ENCODE results near the gene TMEM40.

Gene TMEM40, protein sequence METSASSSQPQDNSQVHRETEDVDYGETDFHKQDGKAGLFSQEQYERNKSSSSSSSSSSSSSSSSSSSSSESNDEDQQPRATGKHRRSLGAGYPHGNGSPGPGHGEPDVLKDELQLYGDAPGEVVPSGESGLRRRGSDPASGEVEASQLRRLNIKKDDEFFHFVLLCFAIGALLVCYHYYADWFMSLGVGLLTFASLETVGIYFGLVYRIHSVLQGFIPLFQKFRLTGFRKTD

DNA sequence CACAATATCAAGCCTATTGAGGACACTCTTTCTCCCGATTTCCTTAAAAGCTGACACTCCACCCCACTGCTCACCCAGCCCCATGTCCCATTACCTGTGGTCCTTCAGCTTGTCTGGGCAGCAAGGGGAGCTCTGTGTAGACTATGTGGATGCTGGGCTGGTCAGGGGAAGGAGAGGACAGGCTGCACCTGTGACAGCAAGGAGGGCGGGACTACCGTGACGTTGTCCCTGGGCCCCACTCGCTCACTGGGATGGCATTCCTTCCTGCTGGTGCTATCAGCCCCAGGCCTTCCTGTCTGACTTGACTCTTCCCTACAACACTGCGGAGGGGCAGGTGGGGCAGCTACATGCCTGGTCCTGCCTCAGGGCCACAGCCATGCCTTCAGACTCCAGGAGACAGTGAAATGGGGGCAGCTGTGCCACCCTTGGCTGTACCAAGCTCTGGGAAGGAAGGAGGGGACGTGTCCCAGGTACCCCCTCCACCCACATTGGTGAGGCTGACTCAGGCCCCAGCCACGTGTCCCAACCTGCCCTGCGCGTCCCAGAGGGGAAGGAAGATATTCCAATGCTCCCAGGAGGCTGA, at the start of gene TMEM40:
TMEM40 (minus strand) TSS at position 163 of the 583 bp plus-strand sequence. CDS start 9,427 bp downstream, outside the sequence.
- Mint-ChIP-seq H3K27ac (no peak within 1 kb of the TSS), H3K27me3 (peaks cover 4% of the 10 kb centered on the region), H3K4me3 (no peak within 1 kb of the TSS), H3K9me3 (no peaks in the 10 kb centered on the region), H3K36me3 (ENCODE audit: low read depth) (no peaks in the 10 kb centered on the region), H3K4me1 (ENCODE audit: low read depth) (peaks cover 11% of the 10 kb centered on the region)
- no peak for DNase-seq

- Mint-ChIP-seq H3K4me1 (ENCODE audit: low read depth) (peaks cover 9% of the 10 kb centered on the region), H3K27ac (no peak overlapping the region), H3K9me3 (no peaks in the 10 kb centered on the region), H3K36me3 (ENCODE audit: low read depth) (no peaks in the 10 kb centered on the region), H3K27me3 (no peaks in the 10 kb centered on the region), H3K4me3 (no peak overlapping the region)
- no peak for DNase-seq
Measured at GRCh38 chr3:12808587-12808986, 49.5 kb upstream of the TMEM40 start.

GRCh38 chr3:12807601-12808359, 48.7 kb upstream of the TMEM40 start:
- Mint-ChIP-seq H3K27me3 (no peaks in the 10 kb centered on the region), H3K36me3 (ENCODE audit: low read depth) (no peaks in the 10 kb centered on the region), H3K27ac (no peak overlapping the region), H3K4me1 (ENCODE audit: low read depth) (peaks cover 9% of the 10 kb centered on the region), H3K4me3 (no peak overlapping the region), H3K9me3 (no peaks in the 10 kb centered on the region)
- DNase-seq: no peak

- no peaks in the 10 kb centered on the region for H3K27me3 Mint-ChIP-seq
- H3K27ac Mint-ChIP-seq: no peak overlapping the region
- no peak for DNase-seq
- H3K4me3 Mint-ChIP-seq: no peak overlapping the region
- H3K9me3 Mint-ChIP-seq: no peaks in the 10 kb centered on the region
- no peaks in the 10 kb centered on the region for H3K36me3 Mint-ChIP-seq (ENCODE audit: low read depth)
- peaks cover 9% of the 10 kb centered on the region for H3K4me1 Mint-ChIP-seq (ENCODE audit: low read depth)
Measured at GRCh38 chr3:12807066-12807465, 48.0 kb upstream of the TMEM40 start.

DNA sequence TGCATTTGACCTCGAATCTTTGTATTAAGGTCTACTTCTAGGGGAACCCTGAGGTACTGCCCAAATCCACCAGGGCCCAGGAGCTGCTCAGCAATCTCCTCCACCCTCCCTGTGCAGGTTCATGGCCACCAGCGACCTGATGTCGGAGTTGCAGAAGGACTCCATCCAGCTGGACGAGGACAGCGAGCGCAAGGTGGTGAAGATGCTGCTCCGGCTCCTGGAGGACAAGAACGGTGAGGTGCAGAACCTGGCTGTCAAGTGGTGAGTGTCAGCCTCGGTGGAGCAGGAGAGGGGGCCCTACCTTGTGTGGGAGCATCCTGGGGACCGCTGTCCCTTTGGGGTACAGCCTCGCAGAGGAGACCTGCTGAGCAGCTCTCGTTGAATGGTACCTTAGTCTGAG, 44.3 kb upstream of the TMEM40 start:
- Mint-ChIP-seq H3K27ac (no peak overlapping the region), H3K36me3 (ENCODE audit: low read depth) (no peaks in the 10 kb centered on the region), H3K4me1 (ENCODE audit: low read depth) (no peaks in the 10 kb centered on the region), H3K4me3 (no peak overlapping the region), H3K9me3 (no peaks in the 10 kb centered on the region), H3K27me3 (no peaks in the 10 kb centered on the region)
- DNase-seq: no peak

GRCh38 chr3:12799525-12800440, 40.7 kb upstream of the TMEM40 start:
- DNase-seq: no peak
- Mint-ChIP-seq H3K9me3 (no peaks in the 10 kb centered on the region), H3K27ac (no peak overlapping the region), H3K4me1 (ENCODE audit: low read depth) (peaks cover 11% of the 10 kb centered on the region), H3K27me3 (peaks cover 6% of the 10 kb centered on the region), H3K4me3 (no peak overlapping the region), H3K36me3 (ENCODE audit: low read depth) (no peaks in the 10 kb centered on the region)

DNA sequence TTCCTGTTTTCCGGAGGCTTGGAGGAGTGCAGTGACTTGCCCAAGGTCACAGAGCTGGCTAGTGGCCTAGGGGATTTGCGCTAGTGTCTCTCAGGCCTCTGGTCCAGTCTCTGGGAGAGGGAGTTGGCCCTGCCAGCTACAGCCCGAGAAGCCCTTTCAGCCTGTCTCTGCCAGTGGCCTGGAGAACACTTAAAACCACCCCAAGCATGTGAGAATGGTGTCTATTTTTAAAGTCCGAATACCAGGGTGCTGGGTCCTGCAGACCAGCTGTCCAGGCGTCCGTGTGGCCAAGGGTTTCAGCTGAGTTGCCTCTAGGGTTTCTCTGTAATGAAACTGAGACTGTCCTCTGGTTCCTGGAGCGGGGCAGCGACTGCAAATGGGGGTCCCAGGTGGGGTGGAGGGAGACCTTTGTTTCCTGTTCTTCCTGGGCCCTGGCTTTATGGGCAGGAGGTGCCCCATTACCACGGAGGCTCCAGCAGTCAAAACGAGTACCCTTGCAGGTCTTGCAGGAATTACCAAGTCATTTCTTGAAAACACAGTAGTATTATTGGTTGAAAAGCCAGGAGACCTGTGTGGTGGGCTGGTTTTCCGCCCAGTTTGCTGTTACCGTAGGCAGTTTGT, 39.6 kb upstream of the TMEM40 start:
- peaks cover 6% of the 10 kb centered on the region for H3K27me3 Mint-ChIP-seq
- no peak overlapping the region for H3K4me3 Mint-ChIP-seq
- no peaks in the 10 kb centered on the region for H3K9me3 Mint-ChIP-seq
- peaks cover 11% of the 10 kb centered on the region for H3K4me1 Mint-ChIP-seq (ENCODE audit: low read depth)
- no peaks in the 10 kb centered on the region for H3K36me3 Mint-ChIP-seq (ENCODE audit: low read depth)
- no peak overlapping the region for H3K27ac Mint-ChIP-seq
- DNase-seq: no peak

DNA sequence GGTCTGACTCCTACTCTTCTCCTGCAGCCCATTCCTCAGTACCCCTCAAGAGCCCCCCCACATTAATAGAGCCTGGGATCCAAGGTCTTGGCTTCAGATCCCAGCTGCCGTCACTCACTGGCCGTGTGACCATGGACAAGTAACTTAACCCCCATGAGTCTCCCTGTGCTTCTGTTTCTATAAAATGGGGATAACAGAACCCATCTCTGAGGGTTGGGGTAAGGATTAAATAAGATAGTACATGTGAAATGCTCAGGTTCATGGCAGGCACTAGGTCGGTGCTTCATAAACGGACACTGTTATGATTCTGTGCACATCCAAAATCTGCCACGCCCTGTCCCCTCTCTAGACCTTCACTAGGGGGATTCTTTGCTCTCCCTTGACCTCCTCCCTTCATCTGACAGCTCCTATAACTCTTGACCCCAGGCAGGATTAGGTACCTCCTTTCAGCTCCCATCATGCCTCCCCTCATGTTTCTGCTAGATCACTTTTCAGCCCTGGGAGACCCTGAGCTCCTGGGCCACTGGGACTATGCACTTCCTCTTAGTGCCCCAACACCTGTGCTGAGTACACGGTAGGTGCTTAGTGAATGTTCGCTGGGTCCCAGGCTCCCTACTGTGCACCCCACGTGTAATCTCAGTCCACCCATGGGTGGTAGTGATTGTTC, 39.0 kb upstream of the TMEM40 start:
- DNase-seq: no peak
- H3K27me3 Mint-ChIP-seq: peaks cover 6% of the 10 kb centered on the region
- peaks cover 11% of the 10 kb centered on the region for H3K4me1 Mint-ChIP-seq (ENCODE audit: low read depth)
- H3K9me3 Mint-ChIP-seq: no peaks in the 10 kb centered on the region
- H3K4me3 Mint-ChIP-seq: no peak overlapping the region
- H3K27ac Mint-ChIP-seq: no peak overlapping the region
- no peaks in the 10 kb centered on the region for H3K36me3 Mint-ChIP-seq (ENCODE audit: low read depth)

- Mint-ChIP-seq H3K36me3 (ENCODE audit: low read depth) (no peaks in the 10 kb centered on the region), H3K27ac (no peak overlapping the region), H3K9me3 (no peaks in the 10 kb centered on the region), H3K27me3 (peaks cover 6% of the 10 kb centered on the region), H3K4me3 (peak overlapping the region; percentile 78), H3K4me1 (ENCODE audit: low read depth) (peaks cover 11% of the 10 kb centered on the region)
- DNase-seq: no peak
Measured at GRCh38 chr3:12797124-12797891, 38.2 kb upstream of the TMEM40 start.

DNA sequence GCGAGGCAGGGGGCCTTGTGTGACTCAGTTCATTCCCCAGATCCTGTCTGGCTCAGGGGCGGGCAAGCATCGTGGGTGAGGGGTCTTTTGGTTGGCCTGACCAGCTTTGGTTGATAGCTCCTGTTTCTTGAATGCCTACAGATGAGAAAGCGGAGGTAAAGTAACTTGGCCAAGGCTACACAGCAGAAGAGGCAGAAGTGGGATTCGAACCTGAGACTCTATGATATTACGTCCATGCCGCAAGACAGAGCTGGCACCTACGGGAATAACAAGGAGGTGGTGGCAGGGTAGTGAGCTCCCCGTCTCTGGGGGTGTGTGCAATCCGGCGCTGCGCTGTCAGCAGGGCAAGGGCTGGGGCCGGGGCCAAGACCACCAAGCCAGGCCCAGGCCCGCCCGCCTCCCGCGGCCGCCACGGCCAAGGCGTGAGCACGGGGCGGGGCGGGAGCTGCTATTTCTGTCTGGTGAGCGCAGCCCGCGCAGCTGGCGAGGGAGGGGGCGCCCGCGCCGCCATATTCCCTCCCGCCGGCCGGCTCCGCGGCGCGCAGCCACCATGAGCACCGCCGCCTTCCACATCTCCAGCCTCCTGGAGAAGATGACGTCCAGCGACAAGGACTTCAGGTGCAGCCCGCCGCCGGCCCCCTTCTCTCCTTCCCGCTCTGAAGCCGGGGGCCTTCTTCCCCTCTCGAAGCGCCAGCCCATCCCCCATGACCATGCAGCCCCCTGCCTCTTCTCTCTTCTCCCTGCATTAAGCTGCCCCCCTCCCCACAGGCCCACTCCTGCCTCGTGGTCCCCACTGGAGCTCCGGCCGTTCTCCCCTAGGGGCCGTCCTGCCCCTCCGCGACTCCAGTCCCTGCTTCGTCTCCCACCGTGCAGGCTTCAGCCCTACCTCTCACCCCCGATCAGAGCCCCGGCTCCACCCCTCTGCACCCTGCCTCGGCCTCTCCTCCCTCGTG, 37.4 kb upstream of the TMEM40 start, which contains the start of gene CAND2:
CAND2 (plus strand) TSS at position 510 of the 953 bp plus-strand sequence; CDS start at position 551, 41 bp downstream.
- H3K4me1 Mint-ChIP-seq (ENCODE audit: low read depth): peaks cover 11% of the 10 kb centered on the region
- peak within 1 kb of the TSS; percentile 78 for H3K4me3 Mint-ChIP-seq
- no peaks in the 10 kb centered on the region for H3K9me3 Mint-ChIP-seq
- peak within 1 kb of the TSS; percentile 68 for H3K27ac Mint-ChIP-seq
- H3K36me3 Mint-ChIP-seq (ENCODE audit: low read depth): no peaks in the 10 kb centered on the region
- H3K27me3 Mint-ChIP-seq: peaks cover 6% of the 10 kb centered on the region
- DNase-seq: peak; percentile 72

GRCh38 chr3:12793701-12794100, 34.6 kb upstream of the TMEM40 start:
- H3K27me3 Mint-ChIP-seq: peaks cover 6% of the 10 kb centered on the region
- no peak for DNase-seq
- no peaks in the 10 kb centered on the region for H3K36me3 Mint-ChIP-seq (ENCODE audit: low read depth)
- H3K27ac Mint-ChIP-seq: no peak overlapping the region
- peaks cover 11% of the 10 kb centered on the region for H3K4me1 Mint-ChIP-seq (ENCODE audit: low read depth)
- no peak overlapping the region for H3K4me3 Mint-ChIP-seq
- no peaks in the 10 kb centered on the region for H3K9me3 Mint-ChIP-seq

GRCh38 chr3:12791430-12791829, 32.4 kb upstream of the TMEM40 start:
- H3K4me3 Mint-ChIP-seq: no peak overlapping the region
- H3K27ac Mint-ChIP-seq: no peak overlapping the region
- H3K36me3 Mint-ChIP-seq (ENCODE audit: low read depth): no peaks in the 10 kb centered on the region
- DNase-seq: no peak
- no peaks in the 10 kb centered on the region for H3K9me3 Mint-ChIP-seq
- peaks cover 8% of the 10 kb centered on the region for H3K4me1 Mint-ChIP-seq (ENCODE audit: low read depth)
- H3K27me3 Mint-ChIP-seq: peaks cover 4% of the 10 kb centered on the region
